PC-3 (cell line): ENCODE data around the gene VEGFA. TPM values are rescaled to one million over a fixed set of nuclear protein-coding genes. Genes with fewer than 3 reads are reported as not detected.

Experiments
- ATAC-seq: fragments of 200-7000 bp; cut with Tn5 transposase; 2 replicates; pipeline ENCODE4 v1.9.1; 2020; ENCODE audit warnings: mild to moderate bottlenecking, moderate library complexity
- BruUV-seq: library from RNA; stranded (reverse); fragments of 400-500 nt; replicated peaks from 2 replicates; lab custom pipeline; 2021; lab: Mats Ljungman, UMichigan
- CTCF ChIA-PET: fragments of 300-600 bp; sonication (Branson Sonifier 250); formaldehyde crosslinking; loops from one replicate; lab custom pipeline; 2022; ENCODE audit warnings: antibody characterized with exemption; lab: Charles Lee
- POLR2A ChIA-PET: fragments of 300-600 bp; sonication (Branson Sonifier 250); formaldehyde crosslinking; loops from one replicate; lab custom pipeline; 2022; ENCODE audit warnings: antibody characterized with exemption; ENCODE audit not compliant: unreplicated experiment; lab: Charles Lee
- DNase-seq: peaks from one replicate; pipeline ENCODE4 v3.0.0-alpha.2; 2015
- H2AFZ ChIP-seq: fragments of 300-600 bp; sonication (generic); 2 replicates; pipeline ENCODE4 v1.6.0; 2016; ENCODE audit warnings: antibody characterized with exemption, low read length
- H3F3A ChIP-seq: fragments of 300-600 bp; sonication (generic); one replicate; pipeline ENCODE4 v1.6.0; 2017; ENCODE audit warnings: antibody characterized with exemption, low read length, control low read depth, mild to moderate bottlenecking; ENCODE audit not compliant: unreplicated experiment
- H3K27ac ChIP-seq: fragments of 300-600 bp; sonication (generic); 2 replicates; pipeline ENCODE4 v1.5.1; 2016; ENCODE audit warnings: mild to moderate bottlenecking, low read length
- H3K27me3 ChIP-seq: fragments of 300-600 bp; sonication (generic); 2 replicates; pipeline ENCODE4 v1.6.1; 2016; ENCODE audit warnings: low read length, mixed read lengths
- H3K36me3 ChIP-seq: fragments of 300-600 bp; sonication (generic); 2 replicates; pipeline ENCODE4 v1.6.1; 2016; ENCODE audit warnings: low read depth, mixed run types, low read length, mixed read lengths
- H3K4me1 ChIP-seq: fragments of 300-600 bp; sonication (generic); 2 replicates; pipeline ENCODE4 v1.5.1; 2016; ENCODE audit warnings: low read length; ENCODE audit not compliant: insufficient read depth
- H3K4me2 ChIP-seq: fragments of 300-600 bp; sonication (generic); 2 replicates; pipeline ENCODE4 v1.6.0; 2016; ENCODE audit warnings: low read length
- H3K4me3 ChIP-seq: fragments of 300-600 bp; sonication (generic); 2 replicates; pipeline ENCODE4 v1.5.1; 2016; ENCODE audit warnings: mild to moderate bottlenecking, low read length, mixed read lengths
- H3K79me2 ChIP-seq: fragments of 300-600 bp; sonication (generic); 2 replicates; pipeline ENCODE4 v1.6.1; 2017; ENCODE audit warnings: low read length, mixed read lengths
- H3K9ac ChIP-seq: fragments of 300-600 bp; sonication (generic); 2 replicates; pipeline ENCODE4 v1.6.0; 2016; ENCODE audit warnings: mild to moderate bottlenecking, low read length
- H3K9me2 ChIP-seq: fragments of 300-600 bp; sonication (generic); replicated peaks from 2 replicates; pipeline ENCODE4 v1.6.1; 2016; ENCODE audit warnings: mixed run types, low read length, mixed read lengths
- H3K9me3 ChIP-seq: fragments of 300-600 bp; sonication (generic); 2 replicates; pipeline ENCODE4 v1.6.1; 2016; ENCODE audit warnings: low read length, mixed read lengths
- H4K20me1 ChIP-seq: fragments of 300-600 bp; sonication (generic); 2 replicates; pipeline ENCODE4 v1.6.1; 2016; ENCODE audit warnings: low read length, mixed read lengths
- CTCF ChIP-seq: fragments of 300-600 bp; sonication (generic); conservative IDR thresholded peaks from 2 replicates; pipeline ENCODE4 v1.5.1; 2017; ENCODE audit warnings: antibody characterized with exemption, low read depth, mild to moderate bottlenecking, low read length
- EZH2 ChIP-seq: fragments of 300-600 bp; sonication (generic); IDR thresholded peaks from one replicate; pipeline ENCODE4 v1.6.1; 2017; ENCODE audit warnings: antibody characterized with exemption, mild to moderate bottlenecking, low read length; ENCODE audit not compliant: unreplicated experiment
- EZH2phosphoT487 ChIP-seq: fragments of 300-600 bp; sonication (generic); IDR thresholded peaks from 2 replicates; pipeline ENCODE4 v1.6.1; 2018; ENCODE audit warnings: mild to moderate bottlenecking, antibody characterized with exemption, low read length, borderline replicate concordance
- intact Hi-C: fragments of 100-400 bp; cut with micrococcal nuclease; formaldehyde crosslinking; loops from 2 replicates; pipeline ENCODE4 v1.9.0; 2023
- total RNA-seq: library from RNA; depleted of rRNA; stranded (reverse); fragments of >200 nt; gene quantifications from 2 replicates; pipeline ENCODE4 v1.2.3, GENCODE V29; 2014

VEGFA gene
- total RNA-seq, 1 experiment from 2014 or later = 146 TPM

GRCh38 chr6:43773050-43773979, 3.3 kb downstream of the VEGFA start:
- BruUV-seq = TSS peak; percentile 42
- peaks cover 57% of the 10 kb centered on the region for H4K20me1 ChIP-seq
- CTCF ChIA-PET = interaction anchor here (0.5 to 1.0 kb wide), 6 partner anchors 8 to 306 kb away, joined by 3 read pairs; no protein-coding TSS in a partner anchor

DNA sequence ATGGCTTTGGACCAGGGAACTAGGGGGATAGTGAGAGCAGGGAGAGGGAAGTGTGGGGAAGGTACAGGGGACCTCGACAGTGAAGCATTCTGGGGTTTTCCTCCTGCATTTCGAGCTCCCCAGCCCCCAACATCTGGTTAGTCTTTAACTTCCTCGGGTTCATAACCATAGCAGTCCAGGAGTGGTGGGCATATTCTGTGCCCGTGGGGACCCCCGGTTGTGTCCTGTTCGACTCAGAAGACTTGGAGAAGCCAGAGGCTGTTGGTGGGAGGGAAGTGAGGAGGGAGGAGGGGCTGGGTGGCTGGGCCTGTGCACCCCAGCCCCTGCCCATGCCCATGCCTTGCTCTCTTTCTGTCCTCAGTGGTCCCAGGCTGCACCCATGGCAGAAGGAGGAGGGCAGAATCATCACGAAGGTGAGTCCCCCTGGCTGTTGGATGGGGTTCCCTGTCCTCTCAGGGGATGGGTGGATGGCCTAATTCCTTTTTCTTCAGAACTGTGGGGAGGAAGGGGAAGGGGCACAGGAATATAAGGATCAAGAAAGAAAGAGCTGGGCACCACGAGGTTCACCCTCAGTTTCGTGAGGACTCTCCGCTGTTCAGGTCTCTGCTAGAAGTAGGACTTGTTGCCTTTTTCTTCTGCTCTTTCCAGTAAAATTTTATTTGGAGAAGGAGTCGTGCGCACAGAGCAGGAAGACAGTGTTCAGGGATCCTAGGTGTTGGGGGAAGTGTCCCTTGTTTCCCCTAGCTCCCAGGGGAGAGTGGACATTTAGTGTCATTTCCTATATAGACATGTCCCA, 4.2 kb downstream of the VEGFA start:
- BruUV-seq = no TSS peak
- Histone ChIP-seq H3K4me3 (peak overlapping the region; percentile 98), H2AFZ (no peak overlapping the region), H3K4me1 (peaks cover 21% of the 10 kb centered on the region), H3K9me2 (no peaks in the 10 kb centered on the region), H3K27me3 (no peaks in the 10 kb centered on the region), H3K4me2 (peak overlapping the region; percentile 98), H3K79me2 (peaks cover 92% of the 10 kb centered on the region), H3K27ac (no peak overlapping the region), H3K36me3 (peaks cover 65% of the 10 kb centered on the region), H3K9ac (peak overlapping the region; percentile 97; the same call in 1 of the 2 replicates), H4K20me1 (peaks cover 66% of the 10 kb centered on the region), H3F3A (no peaks in the 10 kb centered on the region), H3K9me3 (no peaks in the 10 kb centered on the region)
- ChIA-PET CTCF (interaction anchor here (0.7 to 1.2 kb wide), 4 partner anchors 9 to 305 kb away, joined by 3 to 6 read pairs (median 3); partner anchors contain the start of gene GTPBP2), POLR2A (interaction anchor here (0.6 kb wide), 2 partner anchors 201 to 1017 kb away, joined by 3 read pairs; no protein-coding TSS in a partner anchor)
- ATAC-seq = no peak
- TF ChIP-seq EZH2phosphoT487 (no peak), EZH2 (no peak), CTCF (no peak)
- DNase-seq = no peak
- intact Hi-C loops = loop anchor here (5.0 to 10.0 kb wide), 2 partner anchors 49 to 178 kb away; no protein-coding TSS in a partner anchor

More at GRCh38 chr6:43773050-43773979, 3.3 kb downstream of the VEGFA start:
- Histone ChIP-seq H3K9ac (peak overlapping the region; percentile 97), H3K36me3 (peaks cover 57% of the 10 kb centered on the region), H2AFZ (no peak overlapping the region), H3K79me2 (peaks cover 84% of the 10 kb centered on the region), H3K4me1 (peaks cover 23% of the 10 kb centered on the region), H3F3A (no peaks in the 10 kb centered on the region), H3K27me3 (no peaks in the 10 kb centered on the region), H3K9me3 (no peaks in the 10 kb centered on the region), H3K9me2 (no peaks in the 10 kb centered on the region), H3K27ac (peak overlapping the region; percentile 69; the same call in 1 of the 2 replicates), H3K4me2 (peak overlapping the region; percentile 98), H3K4me3 (peak overlapping the region; percentile 98)
- intact Hi-C loops = loop anchor here (5.0 to 10.0 kb wide), 2 partner anchors 49 to 179 kb away; no protein-coding TSS in a partner anchor
- POLR2A ChIA-PET = interaction anchor here (0.5 kb wide), 1 partner anchor 68 kb away, joined by 10 read pairs; no protein-coding TSS in a partner anchor
- TF ChIP-seq CTCF = peak; percentile 94
- no peak for TF ChIP-seq EZH2phosphoT487
- DNase-seq (peak; percentile 76), ATAC-seq (no peak)
